NCI-H146 treated with DMSO at 0.1 percent for 48 hours (cell line): ENCODE results near the gene ITGB8.

Experiments used
- DNase-seq: peaks from one replicate; lab custom pipeline; 2025; ENCODE audit not compliant: unreplicated experiment; lab: John Stamatoyannopoulos, UW

ITGB8 gene

DNA sequence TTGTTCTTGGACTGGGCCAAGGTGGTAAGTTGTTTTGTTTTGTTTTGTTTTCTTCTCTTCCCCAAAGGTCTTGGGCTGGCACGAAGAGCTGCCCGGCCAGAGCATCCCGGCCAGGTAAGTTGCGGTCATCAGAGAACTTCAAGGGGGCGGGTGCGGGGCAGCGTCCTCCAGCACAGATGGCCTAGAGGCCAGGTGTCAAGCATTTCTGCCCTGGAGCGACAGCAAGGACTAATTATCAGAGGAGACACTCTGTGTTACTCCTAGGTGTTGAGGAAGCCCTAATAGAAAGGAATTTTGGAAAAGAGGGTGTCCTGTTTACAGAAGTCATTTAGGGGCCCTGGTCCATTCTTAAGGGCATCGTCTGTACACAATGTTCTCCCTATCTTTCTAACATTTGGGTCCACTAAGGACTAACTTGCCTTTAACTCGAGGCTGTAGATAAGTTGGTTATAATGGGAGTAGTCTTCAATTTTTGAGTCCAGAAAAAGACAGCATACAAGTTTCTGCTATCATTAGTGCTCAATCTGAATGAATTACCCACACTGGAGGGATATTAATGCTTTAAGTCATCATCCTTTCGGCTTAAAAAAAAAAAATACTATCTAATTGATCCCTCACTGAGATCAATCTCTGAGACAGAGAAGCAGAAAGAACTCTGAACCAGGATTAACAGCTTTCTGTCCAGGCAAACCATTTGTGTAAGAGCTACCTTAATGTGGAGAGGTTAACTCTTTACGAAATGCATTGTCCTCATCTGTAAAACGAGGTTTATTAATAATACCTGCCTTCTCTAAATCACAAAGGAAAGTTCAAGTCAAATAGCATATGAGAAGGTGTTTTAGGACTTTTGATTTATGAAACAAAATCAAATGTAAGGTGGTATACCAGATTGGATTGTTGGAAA, 1.5 kb downstream of the ITGB8 start:
- peak; percentile 36 for DNase-seq

DNA sequence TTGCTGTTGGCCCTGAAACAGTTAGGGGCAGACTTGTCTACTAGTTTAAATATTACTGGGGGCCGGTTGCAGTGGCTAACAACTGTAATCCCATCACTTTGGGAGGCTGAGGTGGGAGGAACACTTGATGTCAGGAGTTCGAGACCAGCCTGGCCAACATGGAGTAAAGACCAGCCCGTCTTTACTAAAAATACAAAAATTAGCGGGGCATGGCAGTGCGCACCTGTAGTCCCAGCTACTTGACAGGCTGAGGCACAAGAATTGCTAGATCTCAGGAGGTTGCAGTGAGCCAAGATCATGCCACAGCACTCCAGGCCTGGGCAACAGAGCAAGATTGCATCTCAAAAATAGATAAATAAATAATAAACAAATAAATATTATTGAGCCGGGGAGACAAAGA, 7.6 kb downstream of the ITGB8 start:
- DNase-seq, result no peak

DNA sequence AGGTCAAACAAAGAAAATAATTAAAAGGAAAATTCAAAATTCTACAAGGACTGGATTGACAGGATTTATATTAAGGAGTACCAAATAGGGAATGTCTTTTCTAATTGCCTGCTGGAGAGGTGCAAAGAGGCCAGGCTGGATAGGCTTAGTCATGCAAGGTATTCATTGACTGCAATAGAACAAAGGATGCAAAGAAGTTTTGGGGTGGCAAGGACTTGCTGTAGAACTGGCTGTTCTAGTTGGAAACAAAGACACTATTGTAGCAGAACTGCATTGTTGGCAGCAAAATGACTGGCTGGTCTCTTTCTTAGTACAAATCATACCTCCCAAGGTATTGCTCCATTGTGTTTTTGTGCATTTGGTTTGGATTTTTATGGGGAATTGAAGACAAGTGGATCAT, 10.1 kb downstream of the ITGB8 start:
- no peak for DNase-seq

DNA sequence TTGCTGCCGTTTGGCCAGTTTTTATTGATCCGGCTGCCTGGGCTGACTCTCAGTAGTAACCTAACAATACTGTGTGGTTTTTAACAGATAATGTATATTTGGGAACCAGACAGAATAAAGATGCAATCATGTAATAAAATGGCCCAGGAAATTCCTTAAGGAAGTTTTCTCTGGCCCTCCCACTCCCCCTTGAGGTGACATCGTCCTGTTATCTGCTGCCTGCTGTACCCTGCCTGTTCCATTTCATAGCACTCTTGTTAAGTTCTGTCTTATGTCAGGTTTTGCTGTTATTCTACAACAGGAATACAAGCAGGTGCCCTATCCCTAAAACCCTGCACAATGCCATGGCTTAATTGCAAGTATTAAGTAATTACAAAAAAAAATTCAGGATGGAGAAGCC, 12.5 kb downstream of the ITGB8 start:
- DNase-seq, result no peak

DNA sequence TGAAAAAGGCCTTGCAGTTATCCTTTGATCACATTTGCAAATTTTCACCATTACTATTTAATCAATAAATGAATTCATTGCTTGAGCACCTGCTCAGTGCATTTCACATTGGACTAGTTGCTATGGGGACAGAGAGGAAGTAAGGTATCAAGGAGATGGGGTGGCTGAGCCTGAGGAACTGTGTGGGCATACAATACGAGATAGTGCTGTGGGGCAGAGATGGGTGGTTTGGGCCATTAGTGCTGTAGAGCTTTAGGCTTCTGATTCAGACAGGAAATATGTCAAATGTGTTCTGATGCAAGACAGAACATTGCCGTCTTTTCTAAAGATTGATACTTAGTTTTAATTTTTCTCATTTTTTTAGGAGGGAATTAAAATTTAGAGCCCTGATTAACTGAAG, 13.2 kb downstream of the ITGB8 start:
- DNase-seq, result no peak

DNA sequence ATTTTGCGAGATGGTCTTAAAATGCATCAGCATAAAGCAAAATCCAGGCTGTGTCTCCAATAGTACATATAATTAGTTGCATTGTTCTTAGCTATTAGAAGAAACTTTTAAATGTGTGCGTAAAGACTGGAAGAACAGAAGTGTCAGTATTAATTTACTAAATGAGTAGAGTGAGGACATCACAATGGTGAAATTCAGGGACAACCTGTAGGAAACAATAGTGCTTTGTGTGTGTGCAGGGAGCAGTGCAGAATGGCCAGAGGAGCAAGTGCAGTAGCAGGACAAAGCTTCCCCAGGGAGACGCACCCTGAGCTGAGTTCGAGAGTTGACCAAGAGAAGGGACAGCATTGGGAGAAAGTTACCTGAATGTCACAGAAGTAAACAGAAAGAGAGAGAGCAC, 13.7 kb downstream of the ITGB8 start:
- DNase-seq, result no peak

DNA sequence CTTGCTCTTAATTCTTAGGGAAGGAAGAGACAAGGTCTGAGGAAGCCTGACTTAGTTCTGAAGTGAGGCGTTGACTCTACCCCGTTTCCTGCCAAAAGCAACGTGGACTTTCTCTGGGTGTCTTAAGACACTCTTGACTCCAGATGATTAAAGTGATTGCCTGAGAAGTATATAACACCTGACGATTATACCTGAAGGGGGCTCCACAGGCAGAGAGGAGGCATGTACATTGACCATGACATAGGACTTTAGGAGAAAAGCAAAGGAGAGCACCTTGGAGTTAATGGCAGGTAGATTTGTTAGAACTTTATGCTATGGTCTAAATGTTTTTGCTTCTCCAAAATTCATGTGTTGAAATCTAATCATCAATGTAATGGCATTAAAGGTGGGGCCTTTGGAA, 15.9 kb downstream of the ITGB8 start:
- no peak for DNase-seq

DNA sequence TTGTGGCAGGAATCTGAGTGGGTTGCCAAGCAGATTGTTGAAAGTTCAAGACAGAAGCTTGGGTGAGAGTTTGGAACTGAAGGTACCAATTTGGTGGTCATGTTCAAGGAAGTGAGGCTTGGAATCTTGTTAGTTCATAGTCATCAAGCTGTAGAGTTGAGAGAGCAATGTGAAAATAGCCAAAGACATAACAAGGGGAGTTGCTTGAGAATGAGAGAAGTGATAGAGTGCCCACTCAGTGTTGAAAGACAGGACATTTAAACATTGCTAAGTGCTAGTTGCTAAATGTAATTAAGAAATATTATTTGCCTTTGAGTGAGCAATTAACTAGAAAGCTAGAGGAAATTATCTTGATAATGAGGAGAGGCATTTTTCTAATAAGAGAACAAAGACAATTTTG, 17.0 kb downstream of the ITGB8 start:
- no peak for DNase-seq

DNA sequence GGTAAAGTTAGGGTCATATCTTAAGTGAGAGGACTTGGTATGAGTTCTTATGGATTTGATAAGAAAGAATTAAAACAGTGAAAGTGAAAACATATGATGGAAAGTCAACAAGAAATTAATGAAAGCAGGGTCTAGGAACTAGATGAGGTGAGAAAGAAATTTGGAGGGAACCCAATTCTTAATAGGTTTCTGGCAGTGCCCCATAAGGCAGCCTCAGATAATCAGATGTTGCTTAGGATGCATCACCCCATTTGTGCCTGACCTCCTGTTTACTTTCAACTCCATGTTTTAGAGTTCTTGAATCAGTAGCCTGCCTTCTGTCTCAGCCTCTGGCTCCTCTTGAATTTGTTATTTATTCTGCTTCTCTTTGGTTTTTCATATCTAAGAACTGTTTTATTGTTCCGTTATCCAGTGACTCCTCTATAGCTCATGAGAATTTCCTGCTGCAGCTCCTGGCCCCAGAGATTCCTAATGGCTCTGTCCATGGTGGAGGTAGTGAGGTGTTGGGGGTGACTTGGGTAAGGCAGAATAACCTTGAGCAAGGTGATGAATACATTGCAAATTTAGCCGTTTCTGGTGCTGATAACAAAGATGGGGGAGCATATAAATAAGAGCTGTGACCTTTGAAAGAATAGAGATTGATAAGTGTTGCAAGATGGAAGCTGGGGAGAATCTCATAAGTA, 17.6 kb downstream of the ITGB8 start:
- no peak for DNase-seq

DNA sequence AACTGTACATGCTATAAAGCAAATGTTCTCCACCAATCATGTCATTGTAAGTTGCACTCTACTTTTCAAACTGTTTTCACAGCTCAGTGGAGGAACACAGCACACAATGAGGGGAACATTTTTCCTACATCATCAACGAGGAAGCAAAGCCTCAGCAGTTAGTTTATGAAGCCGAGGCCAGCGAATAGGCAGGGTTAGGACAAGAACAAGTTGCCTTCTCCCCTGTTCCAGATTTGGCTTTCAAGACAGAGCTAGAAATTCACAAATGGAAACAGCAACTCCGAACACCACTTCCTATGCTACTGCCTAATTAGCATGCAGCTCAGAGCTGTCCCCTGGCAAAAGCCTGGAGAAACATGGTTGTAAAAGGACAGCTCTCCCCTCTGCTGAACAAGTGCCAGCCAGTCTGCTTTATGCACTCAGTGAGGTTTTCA, 19.8 kb downstream of the ITGB8 start:
- no peak for DNase-seq

DNA sequence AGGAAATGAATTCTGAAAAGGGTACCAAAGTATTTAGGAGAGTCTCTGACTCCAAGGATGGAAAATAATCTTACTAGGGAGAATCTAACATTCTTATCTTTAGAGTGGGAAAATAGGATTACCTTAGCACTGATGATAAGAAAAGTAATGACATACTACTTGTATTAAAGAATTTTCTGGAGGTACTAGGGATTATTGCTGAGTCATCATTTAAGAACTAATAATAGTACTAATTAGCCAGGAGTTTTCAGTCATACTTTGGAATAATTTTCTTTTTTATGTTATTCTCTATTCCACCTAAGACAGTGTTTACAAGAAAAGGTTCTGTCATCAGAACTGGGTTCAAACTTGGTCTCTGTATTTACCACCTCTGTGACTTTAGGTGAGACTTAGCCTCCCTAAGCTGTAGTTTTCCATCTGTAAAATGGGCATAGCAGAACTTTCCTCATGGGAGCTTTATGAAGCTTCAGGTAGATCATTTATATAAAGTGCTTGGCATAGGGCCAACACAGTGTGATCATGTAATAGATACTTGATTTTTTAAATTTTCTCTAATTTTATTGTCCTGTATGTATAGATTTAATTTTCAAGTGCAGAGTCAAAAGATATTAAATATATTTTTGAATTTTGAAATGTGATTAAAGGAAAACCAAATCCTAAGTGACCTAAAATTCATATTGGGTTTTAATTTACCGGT, 20.4 kb downstream of the ITGB8 start:
- no peak for DNase-seq

DNA sequence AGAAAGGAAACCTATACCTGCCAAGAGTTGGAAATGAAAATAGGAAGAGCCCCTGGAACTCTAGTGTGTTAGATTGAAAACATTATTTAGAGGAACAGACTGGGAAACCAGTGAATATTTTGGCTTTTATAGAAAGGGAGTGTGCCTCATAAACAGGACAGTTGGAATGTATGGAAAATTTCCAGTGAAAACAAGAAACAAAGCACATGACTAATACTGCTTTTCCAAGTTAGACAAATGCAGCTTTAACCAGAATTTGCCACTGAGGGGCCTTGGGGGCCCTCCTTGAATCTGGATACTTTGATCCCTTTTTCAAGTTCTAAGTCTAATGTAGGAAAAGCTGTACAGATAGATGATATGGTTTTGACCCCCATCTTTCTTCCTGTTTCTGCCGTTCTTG, 21.2 kb downstream of the ITGB8 start:
- DNase-seq, result no peak

DNA sequence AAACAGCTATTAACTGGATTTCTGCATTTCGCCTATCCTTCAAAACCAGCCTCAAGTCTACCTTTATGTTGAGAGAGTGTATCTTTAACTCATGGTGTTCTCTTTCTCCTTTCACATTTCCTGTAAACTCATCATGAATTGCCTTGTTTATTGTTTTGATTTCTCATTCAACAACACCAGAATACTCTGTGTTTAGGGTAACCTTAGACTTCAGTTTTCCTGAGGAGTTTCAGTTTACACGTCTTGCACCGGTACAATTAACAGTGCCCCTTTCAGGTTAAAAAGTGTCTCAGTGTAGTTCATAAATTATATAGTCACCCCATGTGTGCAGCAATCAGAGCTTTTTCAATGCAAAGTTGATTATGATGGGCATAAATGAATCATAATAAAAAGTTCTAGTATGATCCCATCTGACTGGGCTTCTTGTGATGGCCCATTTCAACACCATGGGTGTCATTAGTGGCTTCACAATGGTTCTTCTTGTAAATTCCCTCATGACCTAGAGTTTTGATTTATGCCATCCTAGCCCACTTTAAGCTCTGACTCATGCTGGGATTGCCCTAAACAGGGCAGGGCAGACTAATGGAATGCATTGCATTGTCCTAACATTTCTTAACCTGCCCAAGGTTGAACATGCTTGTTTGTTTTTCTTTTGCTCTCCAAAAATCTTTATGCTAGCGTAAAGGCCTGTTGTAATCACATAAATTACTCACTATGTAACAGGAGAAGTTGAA, 22.0 kb downstream of the ITGB8 start:
- no peak for DNase-seq

DNA sequence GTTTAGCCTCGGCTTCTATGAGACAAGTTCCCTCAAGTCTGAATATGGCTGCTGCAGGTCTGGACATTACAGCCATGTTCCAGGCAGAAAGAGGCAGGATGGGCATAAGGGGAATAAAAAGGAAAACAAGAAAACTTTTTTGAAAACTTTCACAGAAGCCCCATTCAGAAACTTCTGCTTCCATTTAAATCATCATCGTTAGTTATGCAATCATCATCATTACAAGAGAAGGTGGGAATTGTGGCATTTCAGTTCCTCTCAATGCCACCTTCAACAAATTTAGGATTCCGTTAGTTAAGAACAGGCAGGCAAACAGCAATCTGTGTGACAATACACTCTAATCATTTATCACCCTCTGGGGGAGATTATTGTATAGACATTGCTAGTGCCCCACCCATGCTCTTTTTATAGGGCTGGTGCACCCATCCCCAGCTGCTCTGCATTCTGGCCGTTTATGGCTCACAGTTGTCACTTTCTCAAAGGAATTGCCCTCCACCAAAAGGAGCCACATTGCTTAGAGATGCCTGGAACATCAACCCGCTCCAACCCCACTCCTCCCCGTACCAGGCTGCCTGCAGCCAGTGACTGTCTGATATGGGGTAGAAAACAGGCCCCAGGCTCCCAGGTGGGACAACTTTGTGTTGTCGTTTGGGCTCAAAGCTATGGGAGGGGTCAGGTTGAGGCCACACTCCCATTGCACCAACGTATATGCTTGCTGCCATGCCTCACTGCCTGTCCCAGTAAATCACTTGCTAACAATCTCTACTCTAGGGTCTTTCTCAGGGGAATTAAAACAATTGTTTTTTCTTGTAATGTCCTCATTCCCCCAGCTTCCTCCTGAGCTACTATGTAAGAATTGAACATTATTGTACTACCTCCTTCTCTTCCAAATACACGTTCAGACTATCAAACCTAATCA, 24.2 kb downstream of the ITGB8 start:
- DNase-seq, result no peak

DNA sequence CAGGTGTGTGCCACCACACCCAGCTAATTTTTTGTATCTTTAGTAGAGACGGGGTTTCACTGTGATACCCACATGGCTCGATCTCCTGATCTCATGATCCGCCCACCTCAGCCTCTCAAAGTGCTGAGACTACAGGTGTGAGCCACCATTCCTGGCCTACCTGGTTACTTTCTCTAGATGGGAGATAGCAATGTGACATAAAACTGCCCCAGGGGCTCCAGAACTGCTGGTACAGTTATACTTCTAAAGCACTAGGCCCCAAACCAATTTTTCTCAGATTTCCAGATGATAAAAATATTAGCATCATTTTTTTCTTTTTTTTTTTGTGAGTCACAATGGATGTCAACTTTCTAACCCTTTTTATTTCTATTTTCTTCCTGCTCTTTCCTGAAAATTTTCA, 27.4 kb downstream of the ITGB8 start:
- no peak for DNase-seq

DNA sequence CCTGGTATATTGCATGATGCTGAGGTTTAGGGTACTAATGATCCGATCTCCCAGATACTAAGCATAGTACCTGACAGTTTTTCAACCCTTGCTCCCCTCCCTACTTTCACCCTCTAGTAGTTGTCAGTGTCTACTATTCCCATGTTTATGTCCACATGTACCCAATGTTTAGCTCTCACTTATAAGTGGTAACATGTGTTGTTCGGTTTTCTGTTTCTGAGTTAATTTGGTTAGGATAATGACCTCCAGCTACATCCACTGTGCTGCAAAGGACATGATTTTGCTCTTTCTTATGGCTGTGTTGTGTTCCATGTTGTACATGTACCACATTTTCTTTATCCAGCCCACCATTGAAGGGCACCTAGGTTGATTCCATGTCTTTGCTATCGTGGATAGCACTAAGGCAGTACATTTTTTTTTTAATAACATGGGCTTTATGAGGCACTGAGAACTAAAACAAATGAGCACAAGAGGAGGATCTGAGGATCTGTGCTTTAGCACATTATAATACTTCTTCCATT, 28.1 kb downstream of the ITGB8 start:
- DNase-seq, result no peak

DNA sequence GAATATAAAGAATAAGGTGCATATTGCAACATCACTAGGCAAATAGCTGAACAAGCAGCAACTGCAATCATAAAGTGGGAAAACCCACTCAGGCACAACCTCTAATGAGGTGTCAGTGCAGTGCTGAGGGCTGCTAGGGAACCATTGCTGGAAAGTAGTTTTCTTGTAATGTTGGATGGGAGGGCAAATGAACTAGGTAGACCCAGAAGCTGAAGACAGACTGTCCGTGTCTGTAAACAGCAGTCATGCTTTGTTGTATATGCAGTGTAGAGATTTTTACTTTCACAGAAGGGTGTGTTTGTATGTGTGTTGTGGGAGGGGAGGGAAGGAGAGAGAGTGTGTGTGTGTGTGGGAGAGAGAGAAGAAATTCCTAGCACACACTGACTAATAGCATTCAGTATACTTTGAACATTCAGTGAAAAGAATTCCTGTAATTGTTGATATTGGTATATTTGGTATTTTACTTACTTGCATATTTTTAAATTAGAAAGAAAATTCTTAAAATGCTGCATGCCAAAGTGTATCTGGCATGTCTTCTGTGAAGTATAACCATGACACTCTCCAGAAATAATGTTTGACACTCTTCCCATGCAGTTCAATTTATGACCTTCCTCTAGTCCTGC, 28.8 kb downstream of the ITGB8 start:
- DNase-seq, result no peak

DNA sequence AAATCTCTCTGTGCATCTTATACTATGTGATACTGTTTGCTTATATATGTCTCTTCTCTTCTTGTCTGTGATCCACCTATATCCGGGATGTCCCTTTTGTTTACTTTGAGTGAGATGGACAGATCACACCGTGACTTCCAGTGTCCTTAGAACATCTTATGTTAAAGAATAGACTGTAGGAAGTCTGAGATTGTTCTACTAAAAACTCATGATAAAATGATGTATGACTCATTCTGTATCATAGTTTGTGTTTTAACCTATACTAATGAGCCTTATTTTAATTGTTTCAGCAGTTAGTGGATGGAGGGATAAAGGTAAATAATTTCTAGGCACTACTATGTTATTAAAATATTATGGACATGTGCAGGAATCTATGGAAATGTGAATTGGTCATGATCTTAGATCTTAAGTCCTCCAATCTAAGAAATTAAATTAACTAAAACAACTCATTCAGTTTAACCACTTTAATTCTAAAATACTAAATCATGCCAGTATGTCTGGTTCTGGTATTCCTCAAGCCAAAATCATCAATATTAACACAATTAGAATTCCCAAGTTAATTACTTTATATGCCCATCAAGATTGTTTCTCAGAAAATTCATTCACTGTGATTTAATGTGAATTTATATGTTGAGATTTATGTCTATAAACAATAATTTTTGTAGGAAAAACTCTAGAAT, 32.0 kb downstream of the ITGB8 start:
- DNase-seq, result no peak
